Stimulated activated CD4-positive, alpha-beta T cell treated with anti-CD3 and anti-CD28 coated beads, Interleukin-12 subunit alpha, Interleukin-12 subunit beta, amount 100 ng/mL, for 4 hours (primary cell): Measurements from ENCODE around the gene PIK3R3.

Experiments used
- DNase-seq: peaks from one replicate; pipeline ENCODE4 v3.0.0-alpha.2; 2020

Gene PIK3R3

GRCh38 chr1:46020010-46020409 lies 112.4 kb downstream of the PIK3R3 start:
- DNase-seq: no peak

GRCh38 chr1:46019348-46019747 lies 113.1 kb downstream of the PIK3R3 start:
- no peak for DNase-seq

- DNase-seq: no peak
Observed at GRCh38 chr1:46017876-46018503, 114.4 kb downstream of the PIK3R3 start.

GRCh38 chr1:46013581-46013980 lies 118.8 kb downstream of the PIK3R3 start:
- DNase-seq: no peak

GRCh38 chr1:46012236-46012635 lies 120.2 kb downstream of the PIK3R3 start:
- no peak for DNase-seq

- no peak for DNase-seq
Observed at GRCh38 chr1:46011121-46011695, 121.2 kb downstream of the PIK3R3 start.

GRCh38 chr1:46010611-46011010 lies 121.8 kb downstream of the PIK3R3 start:
- no peak for DNase-seq

- DNase-seq: no peak
Observed at GRCh38 chr1:46008585-46008984, 123.8 kb downstream of the PIK3R3 start.

GRCh38 chr1:46005594-46005993 lies 126.8 kb downstream of the PIK3R3 start:
- no peak for DNase-seq

GRCh38 chr1:46004492-46004891 lies 127.9 kb downstream of the PIK3R3 start:
- no peak for DNase-seq

GRCh38 chr1:46003315-46003714 lies 129.1 kb downstream of the PIK3R3 start:
- DNase-seq: no peak

GRCh38 chr1:46002551-46003150 lies 129.8 kb downstream of the PIK3R3 start:
- no peak for DNase-seq

- no peak for DNase-seq
Observed at GRCh38 chr1:46001081-46001785, 131.2 kb downstream of the PIK3R3 start.

GRCh38 chr1:45999507-45999906 lies 132.9 kb downstream of the PIK3R3 start:
- DNase-seq: no peak

GRCh38 chr1:45998020-45998617 lies 134.3 kb downstream of the PIK3R3 start:
- DNase-seq: no peak

- no peak for DNase-seq
Observed at GRCh38 chr1:45995298-45995697, 137.1 kb downstream of the PIK3R3 start.

- DNase-seq: no peak
Observed at GRCh38 chr1:45994423-45994822, 138.0 kb downstream of the PIK3R3 start.
